GM12891 (cell line): ENCODE results near the gene TCF12.

ENCODE experiments used
- DNase-seq: peaks from one replicate; pipeline ENCODE4 v3.0.0; 2011; ENCODE audit warnings: low spot score; ENCODE audit not compliant: insufficient read length
- FAIRE-seq: peaks from 2 replicates; lab custom pipeline; 2011; peaks lifted over from hg19 to GRCh38; lab: Jason Lieb, UNC
- PAX5 ChIP-seq: IDR thresholded peaks from 2 replicates; pipeline ENCODE4 v1.6.1; 2011; ENCODE audit warnings: low read length, moderate library complexity, mild to moderate bottlenecking; ENCODE audit not compliant: insufficient read depth, severe bottlenecking
- POLR2A ChIP-seq: IDR thresholded peaks from 2 replicates; pipeline ENCODE4 v1.6.1; 2011; ENCODE audit warnings: low read depth, low read length, control low read depth
- POLR2AphosphoS5 ChIP-seq: IDR thresholded peaks from 2 replicates; pipeline ENCODE4 v1.6.1; 2011; ENCODE audit warnings: low read depth, low read length, control low read depth
- POU2F2 ChIP-seq: IDR thresholded peaks from 2 replicates; pipeline ENCODE4 v1.6.1; 2011; ENCODE audit warnings: low read depth, mild to moderate bottlenecking, control low read depth, low read length, moderate library complexity
- SPI1 ChIP-seq: IDR thresholded peaks from 2 replicates; pipeline ENCODE4 v1.6.1; 2011; ENCODE audit warnings: low read depth, low read length, control low read depth
- TAF1 ChIP-seq: IDR thresholded peaks from 2 replicates; pipeline ENCODE4 v1.6.1; 2011; ENCODE audit warnings: low read depth, low read length, control low read depth

TCF12 gene

DNA sequence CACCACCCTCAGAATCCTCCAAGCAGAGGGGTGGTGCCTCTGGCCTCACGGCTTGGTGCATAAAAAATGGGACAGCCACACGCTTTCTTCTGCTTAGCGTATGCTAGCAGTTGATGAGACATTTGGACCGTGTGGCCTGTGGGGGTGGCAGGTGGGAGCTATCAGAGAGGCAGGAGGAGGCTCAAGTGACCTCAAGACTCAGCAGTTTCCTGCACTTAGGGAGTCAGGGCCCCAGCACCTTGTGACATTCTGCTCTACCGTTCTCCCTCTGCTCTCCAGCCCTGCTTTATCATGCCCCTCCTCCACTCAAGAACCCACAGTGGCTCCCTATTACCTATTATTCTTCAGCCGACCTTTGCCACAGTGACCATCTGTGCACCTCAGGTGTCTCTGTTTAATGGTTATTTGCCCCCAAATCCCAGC, 416.9 kb downstream of the TCF12 start:
- no peak for FAIRE-seq
- no peak for DNase-seq
- TF ChIP-seq PAX5, result no peak
- TF ChIP-seq POLR2AphosphoS5, result no peak
- no peak for TF ChIP-seq TAF1
- TF ChIP-seq POU2F2, result no peak
- no peak for TF ChIP-seq SPI1
- no peak for TF ChIP-seq POLR2A

DNA sequence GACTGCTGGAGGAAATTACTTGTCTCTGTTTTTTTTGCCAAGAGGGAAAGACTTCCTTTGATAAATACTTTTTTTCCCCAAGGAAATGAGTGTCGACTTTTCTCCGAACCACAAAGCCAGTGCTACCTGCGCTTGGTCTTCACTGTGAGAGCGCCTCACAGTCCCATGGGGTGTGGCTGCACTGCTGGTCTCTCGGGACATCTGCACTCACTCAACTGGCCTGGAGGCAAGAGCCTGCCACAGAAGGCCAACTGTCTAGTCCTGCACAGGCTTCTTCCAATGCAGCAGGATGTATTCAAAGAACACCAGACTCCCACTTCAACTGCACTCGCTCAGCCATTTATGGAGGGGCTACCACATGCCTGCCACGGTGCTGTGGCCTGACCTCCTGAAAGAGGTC, 417.3 kb downstream of the TCF12 start:
- FAIRE-seq (no peak), DNase-seq (no peak)
- TF ChIP-seq PAX5, result no peak
- no peak for TF ChIP-seq SPI1
- TF ChIP-seq TAF1, result no peak
- no peak for TF ChIP-seq POLR2AphosphoS5
- TF ChIP-seq POLR2A, result no peak
- no peak for TF ChIP-seq POU2F2

DNA sequence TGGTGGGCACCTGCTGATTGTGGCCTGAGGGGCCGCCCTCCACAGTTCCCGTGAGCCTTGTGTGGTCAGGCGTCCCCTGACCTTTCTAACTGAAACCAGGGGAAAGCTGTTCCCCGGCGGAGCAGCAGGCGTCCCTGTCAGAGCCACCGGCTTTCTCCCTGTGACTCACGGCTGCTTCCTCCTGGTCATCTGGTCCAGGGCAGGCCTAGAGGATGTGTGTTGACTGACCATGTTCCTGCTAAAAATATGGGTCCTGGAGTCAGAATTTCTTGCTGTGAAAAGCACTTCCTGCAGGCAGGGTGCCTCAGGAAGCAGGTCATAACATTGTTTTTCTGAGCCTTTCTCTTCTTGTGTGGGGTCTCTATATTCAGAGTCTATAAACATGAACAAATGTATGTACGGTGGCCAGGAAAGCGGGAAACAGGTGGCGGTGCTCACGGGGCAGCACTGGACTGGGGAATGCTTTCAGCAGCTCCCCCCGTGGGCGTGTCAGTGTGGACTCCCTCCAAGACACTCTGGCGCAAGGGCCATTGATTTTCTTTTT, 419.5 kb downstream of the TCF12 start:
- DNase-seq, result no peak
- FAIRE-seq, result no peak
- no peak for TF ChIP-seq PAX5
- TF ChIP-seq POLR2A, result no peak
- no peak for TF ChIP-seq POU2F2
- TF ChIP-seq POLR2AphosphoS5, result no peak
- TF ChIP-seq SPI1, result no peak
- TF ChIP-seq TAF1, result no peak

DNA sequence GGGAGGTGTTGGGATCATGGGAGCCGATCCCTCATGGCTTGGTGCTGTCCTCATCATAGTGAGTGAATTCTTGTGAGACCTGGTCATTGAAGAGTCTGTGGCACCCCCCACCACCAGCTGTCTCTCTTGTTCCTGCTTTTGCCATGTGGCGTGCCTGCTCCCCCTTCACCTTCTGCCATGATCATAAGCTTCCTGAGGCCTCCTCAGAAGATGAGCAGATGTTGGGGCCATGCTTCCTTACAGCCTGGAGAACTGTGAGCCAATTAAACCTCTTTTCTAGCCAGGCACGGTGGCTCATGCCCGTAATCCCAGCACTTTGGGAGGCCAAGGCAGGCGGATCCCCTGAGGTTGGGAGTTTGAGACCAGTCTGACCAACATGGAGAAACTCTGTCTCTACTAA, 420.9 kb downstream of the TCF12 start:
- TF ChIP-seq PAX5 (no peak), TAF1 (no peak), POU2F2 (no peak), POLR2A (no peak), POLR2AphosphoS5 (no peak), SPI1 (no peak)
- no peak for FAIRE-seq
- no peak for DNase-seq
